ENCODE results near the gene TTYH1.

GRCh38 chr19:54433697-54434096 is 18.4 kb downstream of the TTYH1 start:
- TF ChIP-seq CTCF (IDR thresholded peaks at IDR 0.05; ENCODE audit: poor library complexity): no peak
- TF ChIP-seq EZH2phosphoT487 (IDR thresholded peaks at IDR 0.05; ENCODE audit: low read depth, severe bottlenecking, unreplicated experiment): no peak
- no peak for TF ChIP-seq EZH2 (IDR thresholded peaks at IDR 0.05; ENCODE audit: borderline replicate concordance)

Data from hepatocyte (in vitro differentiated cells).